Activated T-cell treated with anti-CD3 and anti-CD28 coated beads, Interleukin-2, amount 50 U/mL, for 48 hours (primary cell): ENCODE results near the gene UXS1.

Source experiments
- DNase-seq, 2 experiments: peaks; one replicate each; pipeline ENCODE4 v3.0.0-alpha.2; 2020

The UXS1 gene

DNA sequence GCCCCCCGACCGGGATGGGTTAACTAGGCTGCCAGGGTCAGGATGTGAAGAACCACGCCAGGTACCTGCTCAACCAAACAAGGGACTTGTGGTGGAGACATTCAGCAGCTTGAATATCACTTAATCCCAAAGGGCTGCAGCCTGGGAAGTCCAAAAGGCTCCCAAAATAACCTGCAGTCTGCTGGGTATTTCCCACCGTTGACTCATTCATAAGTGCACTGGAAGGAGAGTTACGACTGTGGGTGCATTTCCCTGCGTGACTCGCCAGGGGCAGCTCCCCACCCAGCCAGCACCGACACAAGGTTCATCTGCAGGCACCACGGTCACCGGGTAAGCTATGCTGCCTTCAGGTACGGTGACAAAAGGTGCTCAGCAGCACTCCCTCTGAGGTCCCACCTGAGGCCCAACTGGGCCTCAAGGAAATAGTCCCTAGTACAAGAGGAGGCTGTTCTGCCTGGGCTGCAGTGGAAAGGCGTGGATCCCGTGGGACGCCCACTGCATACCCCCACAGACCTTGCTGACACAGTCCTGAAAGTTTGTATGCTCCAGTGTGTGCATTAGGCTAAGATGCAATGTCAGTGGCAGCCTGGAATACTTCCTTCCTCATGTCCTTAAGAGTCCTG, 86.5 kb downstream of the UXS1 start:
- DNase-seq: peak; percentile 49 to 65

DNA sequence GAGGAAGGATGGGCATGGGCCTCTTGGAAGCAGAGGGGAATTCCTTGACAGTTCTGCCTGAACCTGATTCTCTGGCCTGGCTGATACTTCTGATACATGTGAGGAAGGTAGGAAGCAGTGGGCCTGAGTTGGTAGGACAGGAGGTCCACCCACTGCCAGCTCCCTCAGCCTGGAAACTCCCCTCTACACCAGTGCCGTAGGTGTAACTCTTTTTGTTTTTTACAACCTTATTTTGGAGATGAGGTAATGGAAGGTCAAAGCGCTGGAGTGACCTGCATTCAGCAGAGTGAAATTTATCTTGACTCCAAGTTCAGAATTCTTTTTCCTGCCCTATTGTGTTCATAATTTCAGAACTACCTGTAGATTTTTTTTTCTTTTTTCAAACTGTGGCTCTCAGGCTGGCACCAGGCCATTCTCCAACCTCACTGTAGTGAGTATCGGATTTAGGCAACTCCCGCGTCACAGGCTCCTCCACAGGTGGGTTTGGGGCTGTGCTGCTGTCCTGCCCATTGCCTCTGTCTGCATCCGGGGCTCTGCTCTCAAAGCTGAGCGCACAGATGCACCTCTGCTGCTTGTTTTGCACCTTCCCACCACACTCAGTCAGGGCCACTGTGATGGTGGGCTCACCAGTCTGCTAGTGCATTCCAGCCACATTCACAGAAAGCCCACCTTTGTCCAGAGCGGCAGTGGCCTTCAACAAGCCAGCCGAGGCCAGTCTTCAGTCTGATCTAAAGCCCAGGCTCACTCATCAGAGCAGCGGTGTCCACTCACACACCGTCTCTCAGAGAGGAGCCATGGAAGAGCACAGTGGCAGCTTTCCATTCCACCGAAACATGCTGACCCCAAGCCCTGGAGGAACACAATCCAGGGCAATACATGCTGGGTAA, 87.2 kb downstream of the UXS1 start:
- no peak for DNase-seq

DNA sequence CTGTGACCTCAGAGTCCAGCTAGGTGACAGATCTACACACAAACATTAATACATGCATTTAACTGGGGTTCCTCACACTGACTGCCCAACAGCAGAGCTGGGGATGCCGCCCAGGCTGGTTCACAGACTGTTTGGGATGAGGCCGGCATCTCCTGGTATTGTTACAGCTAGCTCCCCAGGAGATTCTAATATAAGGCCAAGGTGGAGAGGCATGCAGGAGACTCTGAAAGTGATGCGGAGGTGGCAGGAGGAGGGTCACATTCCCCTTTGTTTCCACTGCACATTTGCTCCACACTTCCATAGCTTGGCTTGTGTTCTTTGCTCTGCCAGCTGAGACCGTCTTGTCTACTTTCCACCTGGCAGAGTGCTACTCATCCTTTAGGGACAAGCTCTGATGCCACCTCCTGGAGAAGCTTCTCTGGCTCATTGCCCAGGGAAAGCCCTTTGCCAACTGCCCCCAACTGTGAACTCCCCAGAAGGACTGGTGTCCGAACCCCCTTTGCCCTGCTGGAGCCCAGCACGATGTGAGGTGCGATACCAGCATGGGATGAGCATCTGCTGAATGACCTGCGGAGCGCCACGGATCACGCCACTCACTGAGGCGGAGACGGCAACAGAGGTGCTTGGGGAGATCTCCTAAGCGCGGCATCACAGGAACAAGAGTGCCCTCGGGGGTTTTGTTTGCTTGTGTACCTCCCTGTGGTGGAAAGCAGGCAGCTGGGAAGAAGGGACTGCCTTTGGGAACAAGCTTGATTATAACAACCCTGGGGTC, 88.8 kb downstream of the UXS1 start:
- no peak for DNase-seq

DNA sequence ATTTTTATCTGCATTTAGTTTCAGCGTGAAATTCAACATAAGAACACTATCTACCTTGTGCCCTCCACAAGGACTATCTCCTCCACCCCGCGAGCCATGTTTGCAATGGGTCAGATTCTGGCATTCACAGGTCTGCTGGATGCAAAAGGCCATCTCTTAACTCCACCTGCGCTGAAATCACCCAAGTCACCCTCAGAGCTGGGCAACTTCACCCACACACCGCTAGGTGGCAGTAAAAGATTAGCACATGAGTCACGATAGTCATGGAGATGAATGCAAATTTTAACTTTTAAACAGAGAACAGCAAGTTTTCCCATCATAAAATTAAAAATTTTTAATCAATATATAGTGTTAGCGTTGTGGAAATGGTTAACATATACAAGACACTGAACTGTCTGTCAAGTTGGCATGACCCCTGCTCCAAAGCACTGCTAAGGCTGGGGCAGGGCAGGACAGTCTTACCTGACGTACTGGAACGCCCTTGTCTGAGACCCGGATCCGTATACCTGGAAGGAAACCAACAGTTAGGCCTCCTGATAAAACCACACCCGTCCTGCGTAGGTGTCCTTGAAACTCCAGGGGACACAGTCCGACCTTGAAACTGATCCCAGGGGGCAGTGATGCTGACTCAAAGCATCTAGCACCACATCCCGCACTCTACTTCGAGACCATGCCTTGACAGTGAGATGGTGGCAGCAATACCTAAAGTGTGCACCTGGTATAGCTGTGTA, 89.6 kb downstream of the UXS1 start:
- peak; percentile 74 to 76 for DNase-seq

DNA sequence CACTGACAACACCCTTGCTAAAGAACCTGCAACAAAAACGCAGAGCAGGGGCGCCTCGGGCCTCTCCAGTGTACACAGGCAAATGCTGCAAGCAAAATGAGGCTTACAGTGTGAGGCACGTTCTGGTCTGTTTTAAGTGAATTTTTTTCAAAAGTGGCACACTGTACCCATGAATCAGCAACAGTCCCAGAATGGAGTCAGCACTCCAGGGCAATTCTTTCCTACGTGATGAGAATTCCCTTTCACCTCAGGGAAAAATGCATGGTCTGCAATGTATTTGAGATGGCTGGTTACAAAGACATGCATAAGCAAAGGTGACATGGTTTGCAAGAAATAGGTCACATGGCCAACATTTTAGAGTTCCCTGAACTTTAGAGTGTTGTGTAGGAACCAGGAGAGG, 94.4 kb downstream of the UXS1 start:
- no peak for DNase-seq

DNA sequence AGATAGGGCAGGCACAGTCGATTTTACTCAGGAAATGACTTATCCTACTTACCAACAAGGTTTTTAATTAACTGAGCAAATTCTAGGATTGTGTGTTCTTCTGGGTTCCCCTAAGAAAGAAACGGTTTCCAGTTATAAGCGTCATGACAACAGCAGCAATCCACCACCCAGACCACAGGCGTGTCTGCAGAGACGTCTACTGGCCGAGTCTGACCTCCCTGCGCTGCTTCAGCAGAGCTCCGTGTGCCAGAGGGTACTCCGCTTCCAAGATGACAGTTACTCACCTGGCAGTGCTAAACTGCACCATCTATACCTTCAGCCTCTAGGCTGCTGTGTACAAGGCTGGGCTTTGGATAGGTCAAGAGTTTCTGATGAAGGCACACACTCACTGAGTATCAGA, 95.4 kb downstream of the UXS1 start:
- no peak for DNase-seq

DNA sequence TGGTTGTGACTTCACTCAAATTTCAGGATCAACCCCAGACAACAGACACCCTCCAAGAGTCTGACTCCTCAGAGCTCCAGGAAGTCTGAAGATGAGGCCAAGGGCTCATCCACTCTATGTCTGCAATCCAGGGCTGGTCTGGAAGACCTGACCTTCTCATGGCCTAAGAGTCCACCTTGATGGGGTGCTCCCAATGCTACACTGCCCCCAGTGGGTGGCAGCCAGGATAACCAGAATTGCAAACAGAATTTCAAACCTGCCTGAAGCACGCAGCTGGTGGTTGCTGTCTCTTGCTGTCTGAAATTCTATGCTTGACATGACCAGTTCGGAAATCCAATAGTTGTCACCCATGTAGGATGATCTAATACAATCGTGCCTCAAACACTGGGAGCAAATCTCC, 96.0 kb downstream of the UXS1 start:
- peak; percentile 51 to 55 for DNase-seq

DNA sequence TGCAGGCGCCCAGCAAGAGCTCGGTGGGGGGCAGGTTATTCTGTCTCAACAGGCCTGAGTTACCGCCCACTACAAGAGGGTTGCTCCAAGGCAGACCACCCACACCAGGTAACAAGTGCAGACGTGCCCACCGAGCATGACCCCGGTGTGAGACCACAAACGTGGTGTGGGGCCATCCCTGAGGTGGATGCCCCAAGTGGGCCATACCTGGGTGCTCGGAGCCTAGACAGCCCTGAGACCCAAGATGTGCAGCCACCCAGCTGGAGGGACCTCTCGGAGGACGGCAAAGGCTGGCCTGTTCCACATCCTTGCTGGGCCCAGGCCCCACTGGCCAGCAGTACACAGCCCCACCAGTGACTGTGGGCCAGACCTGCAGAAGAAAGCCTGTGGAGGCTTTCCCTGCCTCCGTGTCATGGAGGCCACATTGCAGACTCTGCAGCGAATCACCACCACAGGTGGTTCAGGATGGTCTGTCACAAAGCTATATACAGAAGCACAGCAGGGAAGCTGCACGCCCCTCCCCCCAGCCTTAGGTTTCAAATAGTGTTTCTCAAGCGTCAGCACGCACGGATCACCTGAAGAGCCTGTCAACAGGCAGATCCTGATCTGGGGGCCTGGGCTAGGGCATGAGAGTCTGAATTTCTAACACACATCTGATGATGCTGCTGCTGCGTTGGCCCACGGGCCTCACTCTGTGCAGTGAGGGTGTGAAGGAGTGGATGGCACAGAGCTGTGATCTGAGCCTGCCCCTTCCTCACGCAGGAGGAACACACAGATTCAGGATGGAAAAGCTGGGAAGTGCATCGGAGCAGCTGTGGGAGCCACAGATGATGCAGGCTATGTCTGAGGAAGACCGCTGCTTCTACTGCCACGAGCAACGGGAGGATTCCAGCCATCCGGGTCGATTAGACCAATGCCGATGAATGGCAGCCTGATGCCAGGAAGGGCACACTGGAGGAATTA, 96.8 kb downstream of the UXS1 start:
- no peak for DNase-seq

DNA sequence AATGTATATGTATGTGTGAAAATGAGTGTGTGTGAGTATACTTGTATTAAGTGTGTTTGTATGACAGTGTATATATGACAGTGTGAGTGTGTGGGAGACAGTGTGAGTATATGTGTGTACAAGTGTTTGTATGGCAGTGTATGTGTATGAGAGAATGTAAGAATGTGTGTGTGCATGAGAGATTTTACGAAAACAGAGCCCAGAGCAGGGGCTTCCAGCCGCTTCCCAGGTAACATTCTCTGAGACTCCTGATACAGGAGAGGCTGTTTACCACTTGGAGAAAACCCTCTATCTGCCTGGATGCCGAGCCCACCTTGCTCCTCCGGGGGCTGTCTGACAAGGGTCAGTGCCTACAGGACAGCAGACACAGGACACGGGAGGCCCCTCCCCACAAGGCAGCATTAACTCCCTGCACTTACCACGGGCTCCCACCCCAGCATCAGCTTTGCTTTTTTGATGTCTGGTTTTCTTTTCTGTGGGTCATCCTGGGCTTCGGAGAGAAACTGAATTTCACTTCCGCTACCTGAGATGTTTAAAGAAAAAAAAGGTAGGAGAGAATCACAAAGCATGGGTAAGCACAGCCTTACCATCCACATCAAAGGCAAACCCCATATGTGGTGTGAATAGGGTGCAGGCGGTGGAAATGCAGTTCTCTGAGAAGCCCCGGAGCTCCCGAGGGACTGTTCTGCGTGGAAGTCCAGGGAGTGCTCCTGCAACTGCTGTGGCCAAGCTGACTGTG, 97.6 kb downstream of the UXS1 start:
- DNase-seq: no peak

DNA sequence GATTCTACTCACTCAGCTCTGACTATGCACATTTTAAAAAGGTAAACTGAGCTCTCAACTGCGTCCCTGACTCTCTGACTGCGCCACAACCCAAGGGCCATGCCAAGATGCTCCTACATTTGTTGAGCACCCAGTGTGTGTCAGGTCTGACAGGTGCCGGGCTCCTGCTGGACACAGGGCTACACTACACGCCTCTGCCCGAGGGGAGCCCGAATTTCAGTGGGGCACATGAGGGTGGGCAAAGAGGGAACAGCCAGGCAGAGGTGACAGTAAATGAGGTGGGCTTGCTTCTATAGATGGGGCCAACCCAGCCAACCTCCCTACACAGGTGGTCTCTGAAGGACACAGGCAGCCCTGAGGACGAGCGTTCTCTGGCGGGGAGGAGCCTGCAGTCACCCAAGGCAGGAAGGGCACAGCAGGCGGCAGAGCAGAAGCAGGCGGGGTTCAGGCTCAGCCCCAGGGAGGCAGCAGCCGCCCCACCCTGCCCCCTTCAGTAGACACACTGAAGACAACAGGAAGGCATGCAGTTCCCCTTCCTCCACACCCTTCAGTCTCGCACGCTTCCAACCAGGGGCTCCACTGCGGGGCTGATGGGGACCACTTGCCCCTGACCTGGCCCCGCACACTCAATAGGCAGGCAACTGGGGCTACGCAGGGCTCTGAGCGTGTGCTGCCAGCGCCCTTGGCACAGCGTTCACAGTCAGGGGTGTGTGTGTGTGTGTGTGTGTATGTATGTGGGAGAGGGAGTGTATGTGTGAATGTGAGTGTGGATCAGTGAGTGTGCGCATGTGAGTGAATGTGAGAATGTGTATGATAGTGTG, 98.4 kb downstream of the UXS1 start:
- DNase-seq: peak; percentile 75 to 77

DNA sequence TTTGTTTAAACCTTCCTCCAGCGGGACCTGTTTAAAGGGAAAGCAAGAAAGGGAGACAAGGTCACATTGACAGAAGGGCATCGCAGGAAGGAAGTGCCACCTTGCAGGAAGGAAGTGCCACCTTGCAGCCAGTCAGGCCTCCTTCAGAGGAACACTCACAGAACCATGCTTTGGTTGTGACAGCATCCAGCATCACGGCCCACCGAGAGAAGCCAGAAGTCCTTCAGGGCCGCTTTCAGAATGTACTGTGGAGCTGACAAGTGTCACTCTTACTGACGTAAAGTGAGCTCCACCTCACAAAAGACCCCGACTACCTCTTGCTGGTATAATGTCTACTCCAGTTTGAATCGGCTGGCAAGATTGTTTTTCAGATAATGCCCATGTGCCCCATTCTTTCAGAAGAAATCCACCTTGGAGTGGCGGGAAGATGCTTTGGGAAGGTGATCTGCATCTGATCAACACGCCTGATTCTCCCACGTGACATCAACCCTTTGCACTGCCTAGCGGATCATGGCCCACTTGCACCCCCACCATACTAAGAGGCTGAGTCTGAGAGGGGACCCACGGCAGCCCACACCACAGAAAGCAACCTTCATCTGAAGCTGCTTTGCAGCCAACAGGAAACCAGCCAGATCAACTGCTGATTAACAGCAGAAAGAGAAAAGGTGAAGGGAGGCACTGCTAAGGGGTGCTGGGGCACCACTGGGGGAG, 99.8 kb downstream of the UXS1 start:
- DNase-seq: peak; percentile 51 to 61

DNA sequence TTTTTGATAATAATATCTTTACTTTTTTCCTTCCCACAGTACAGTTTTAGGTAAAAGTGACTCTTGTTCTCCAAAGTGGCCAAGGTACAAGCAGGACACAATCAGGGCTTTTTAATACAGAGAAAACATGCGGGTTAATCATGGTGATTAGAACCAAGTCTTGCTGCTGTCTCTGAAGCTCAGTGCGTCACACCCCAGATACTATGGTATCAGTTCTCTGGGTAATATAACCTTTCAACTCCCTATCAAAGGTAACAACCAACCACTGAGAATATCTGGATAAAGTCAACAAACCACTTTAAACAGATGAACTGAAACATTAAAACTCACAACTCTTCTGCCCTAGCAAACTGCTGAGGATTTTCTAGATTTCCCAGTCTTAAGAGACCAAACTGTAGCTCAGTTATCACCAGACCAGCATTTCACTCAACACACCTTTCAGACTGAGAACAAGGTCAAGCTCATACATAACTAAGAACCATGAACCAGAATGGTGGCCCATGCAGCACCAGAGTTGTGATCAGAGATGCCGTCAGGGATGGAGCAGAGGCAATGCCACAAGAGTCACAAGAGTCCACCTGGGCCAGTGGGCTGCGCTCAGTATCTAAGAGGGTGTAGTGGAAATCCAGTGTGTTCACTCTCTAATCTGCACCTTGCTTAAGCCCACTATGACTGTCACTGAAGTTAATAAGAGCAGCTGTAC, 103.0 kb downstream of the UXS1 start:
- no peak for DNase-seq

DNA sequence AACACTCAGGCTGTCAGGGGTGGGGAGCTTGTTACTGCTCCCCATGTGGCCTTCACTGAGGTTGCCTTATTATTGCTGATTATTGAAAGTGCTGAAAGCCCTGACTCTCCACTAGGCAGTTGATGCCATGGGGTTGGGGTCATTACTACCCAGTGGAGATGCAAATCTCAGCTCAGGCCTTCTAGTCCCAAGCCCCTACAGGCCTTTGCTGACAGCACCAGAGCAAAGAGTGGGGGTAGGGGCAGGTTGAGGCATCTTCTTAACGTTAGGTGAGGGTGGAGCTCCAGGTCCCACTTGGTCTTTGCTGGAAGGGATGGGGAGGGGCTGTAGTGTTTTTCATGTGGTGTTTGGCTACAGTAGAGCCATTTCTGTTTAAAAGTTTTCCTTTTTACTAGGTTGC, 104.5 kb downstream of the UXS1 start:
- DNase-seq: no peak

DNA sequence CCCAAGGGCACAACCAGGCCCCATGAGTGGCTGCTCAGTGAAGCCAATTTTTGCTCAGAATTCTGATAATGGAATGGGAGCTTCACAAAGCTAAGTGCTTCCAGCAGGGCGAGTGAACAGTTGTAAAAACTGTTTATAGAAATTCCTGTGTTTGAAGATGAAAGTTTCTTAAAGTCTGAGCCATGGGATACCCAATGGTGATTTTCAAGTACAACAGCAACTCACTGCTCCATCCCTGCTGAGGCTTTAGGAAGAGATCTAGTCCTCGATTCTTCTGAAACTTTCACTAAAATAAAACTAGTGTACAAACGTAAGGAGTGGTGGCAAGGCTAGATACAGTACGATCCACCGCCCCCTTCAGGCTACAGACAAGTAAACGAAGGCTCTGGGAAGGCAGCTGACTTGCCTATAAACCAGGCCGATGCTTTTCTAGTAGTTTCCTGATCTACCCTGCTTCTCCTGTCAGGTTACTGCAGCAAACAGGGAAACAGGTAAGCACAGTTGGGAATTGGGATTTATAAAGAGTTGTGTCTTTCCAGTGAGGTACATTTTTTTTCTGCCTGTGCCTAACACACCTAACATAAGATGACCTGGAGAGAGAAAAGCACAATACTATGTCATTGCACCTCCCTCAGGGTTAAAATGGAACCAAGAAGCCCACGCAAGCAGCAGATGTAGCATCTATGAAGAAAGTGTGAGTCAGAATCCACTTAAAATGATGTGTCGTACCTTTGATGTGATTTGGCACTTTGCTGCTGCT, 108.7 kb downstream of the UXS1 start:
- peak; percentile 52 to 67 for DNase-seq

DNA sequence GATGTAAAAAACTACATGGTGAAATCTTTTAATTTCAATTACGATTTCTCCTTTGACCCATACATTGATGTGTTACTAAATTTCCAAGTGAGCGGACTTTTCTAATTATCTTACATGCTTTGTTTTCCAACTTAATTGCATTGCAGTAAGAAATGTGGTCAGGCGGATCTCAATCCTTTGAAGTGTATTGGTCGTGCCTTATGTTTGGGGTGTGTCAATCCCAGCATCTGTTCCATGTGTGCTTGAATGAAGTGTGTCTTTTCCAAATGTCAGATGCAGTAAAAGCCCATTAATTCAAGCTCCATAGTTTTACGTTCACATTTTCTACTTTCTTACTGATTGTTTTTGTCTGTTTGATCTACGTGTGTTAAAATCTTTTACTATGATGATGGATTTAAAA, 113.1 kb downstream of the UXS1 start:
- DNase-seq: no peak

DNA sequence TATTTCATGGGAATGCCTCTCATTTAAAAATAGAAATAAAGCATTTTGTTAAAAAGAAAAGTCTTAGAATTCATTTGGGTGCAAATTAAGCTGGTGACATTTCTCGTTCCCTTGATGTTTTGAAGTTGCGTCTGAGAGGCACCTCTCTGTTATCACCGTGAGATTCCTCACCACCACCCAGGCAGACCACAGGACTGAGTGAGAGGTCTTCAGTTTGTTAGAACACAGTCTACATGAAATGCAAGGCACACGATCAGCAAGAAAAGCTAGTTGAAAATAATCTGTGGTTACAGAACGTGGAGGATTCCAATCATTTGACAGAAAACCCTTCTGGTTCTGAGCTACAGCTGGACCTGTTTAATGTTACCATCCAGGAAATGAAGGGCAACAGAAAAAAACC, 116.0 kb downstream of the UXS1 start:
- no peak for DNase-seq

DNA sequence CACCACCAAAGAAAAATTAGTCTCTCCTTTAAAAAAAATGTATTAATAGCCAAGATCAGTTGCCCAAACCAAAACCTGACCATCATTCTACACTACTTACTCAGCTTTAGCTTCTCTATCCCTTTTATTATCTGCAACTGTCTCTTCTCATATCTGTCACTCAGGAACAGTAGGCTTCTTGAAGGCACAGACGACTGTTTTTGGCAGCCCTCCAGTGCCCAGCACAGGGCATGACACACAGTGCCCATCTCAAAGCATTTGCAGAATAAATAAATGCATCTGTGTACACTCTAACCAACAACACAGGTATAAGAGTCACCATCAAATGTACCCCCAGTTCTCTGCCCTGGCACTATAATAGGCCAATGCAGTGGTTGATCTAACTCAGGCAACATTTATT, 117.2 kb downstream of the UXS1 start:
- no peak for DNase-seq

DNA sequence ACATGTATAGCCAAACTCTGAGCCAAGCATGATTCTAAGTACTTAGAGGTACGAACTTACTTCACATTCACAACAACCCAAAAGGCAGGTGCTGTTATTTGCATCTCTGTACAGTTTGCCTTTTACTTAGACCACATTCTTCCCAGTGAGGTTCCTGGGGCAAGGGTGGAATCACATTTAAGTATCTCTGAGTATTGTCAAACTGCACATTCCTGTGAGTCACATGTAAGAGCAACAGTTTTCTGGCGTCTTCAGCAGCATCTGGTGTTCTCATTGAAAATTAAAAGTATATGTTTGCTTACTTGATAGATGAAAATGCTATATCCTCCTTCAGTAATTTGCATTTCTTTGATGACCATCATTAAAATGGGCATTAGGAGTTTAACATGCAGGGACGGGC, 119.1 kb downstream of the UXS1 start:
- no peak for DNase-seq
